Measurements from ENCODE around the gene MFAP2. TPM values are rescaled to one million over a fixed set of nuclear protein-coding genes. Genes with fewer than 3 reads are reported as not detected.

Gene MFAP2
- total and polyA plus RNA-seq, 3 donors from 2014 or later: 7.9 to 22.0 (median 18.7) TPM

DNA sequence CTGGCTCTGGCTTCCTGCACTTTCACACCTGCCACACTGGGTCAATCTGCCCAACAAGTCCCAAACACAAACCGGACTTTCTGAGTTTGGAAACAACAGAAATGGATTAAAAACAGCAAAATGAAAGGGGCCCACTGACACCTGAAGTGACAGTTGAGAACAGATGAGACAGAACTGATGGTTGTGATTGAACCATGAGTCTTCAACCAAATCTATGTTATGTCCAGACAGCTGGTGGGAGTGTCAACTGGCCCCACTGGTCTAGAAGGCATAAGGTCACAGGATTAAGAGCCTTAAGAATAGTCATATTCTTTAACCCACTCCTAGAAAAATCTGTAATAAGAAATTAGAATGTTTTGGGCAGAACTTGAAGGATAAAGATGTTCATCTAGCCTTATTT lies 44.3 kb upstream of the MFAP2 start:
- DNase-seq: no peak

DNA sequence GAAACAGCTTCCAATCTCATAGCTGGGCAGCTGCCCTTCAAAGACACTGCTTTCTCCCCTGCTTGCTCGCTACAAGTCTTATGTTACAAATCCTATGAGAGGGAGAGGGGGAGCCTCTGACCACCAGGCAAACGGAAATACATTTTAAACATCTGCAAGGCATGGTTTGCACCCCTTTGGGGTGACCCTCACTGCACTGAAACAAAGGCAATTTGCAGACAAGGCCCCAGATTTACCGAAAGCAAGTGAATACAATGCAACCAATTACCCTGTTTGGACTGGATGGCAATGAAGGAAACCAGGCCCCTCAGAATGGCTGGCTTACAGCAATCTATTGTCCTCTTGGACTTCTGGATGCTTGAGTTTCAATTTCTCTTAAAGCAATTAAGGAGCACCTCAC lies 43.2 kb upstream of the MFAP2 start:
- 72% methylated on average over 3 of the region's 3 CpGs for WGBS, 2 donors
- H3K36me3 ChIP-seq (ENCODE audit: low read depth, missing control alignments): no peaks in the 10 kb centered on the region

More for the DNA sequence above, 44.3 kb upstream of the MFAP2 start:
- WGBS, 2 donors: 83 to 92% methylated on average over 1 of the region's 1 CpG
- Histone ChIP-seq H3K4me1 (no peaks in the 10 kb centered on the region), H3K4me3 (no peak overlapping the region), H3K9me3 (no peaks in the 10 kb centered on the region), H3K27ac (no peak overlapping the region), H3K27me3 (no peaks in the 10 kb centered on the region), H3K36me3 (ENCODE audit: low read depth, missing control alignments) (no peaks in the 10 kb centered on the region)
- no peak for TF ChIP-seq POLR2A (IDR thresholded peaks at IDR 0.05)
- TF ChIP-seq, protein P1, sequence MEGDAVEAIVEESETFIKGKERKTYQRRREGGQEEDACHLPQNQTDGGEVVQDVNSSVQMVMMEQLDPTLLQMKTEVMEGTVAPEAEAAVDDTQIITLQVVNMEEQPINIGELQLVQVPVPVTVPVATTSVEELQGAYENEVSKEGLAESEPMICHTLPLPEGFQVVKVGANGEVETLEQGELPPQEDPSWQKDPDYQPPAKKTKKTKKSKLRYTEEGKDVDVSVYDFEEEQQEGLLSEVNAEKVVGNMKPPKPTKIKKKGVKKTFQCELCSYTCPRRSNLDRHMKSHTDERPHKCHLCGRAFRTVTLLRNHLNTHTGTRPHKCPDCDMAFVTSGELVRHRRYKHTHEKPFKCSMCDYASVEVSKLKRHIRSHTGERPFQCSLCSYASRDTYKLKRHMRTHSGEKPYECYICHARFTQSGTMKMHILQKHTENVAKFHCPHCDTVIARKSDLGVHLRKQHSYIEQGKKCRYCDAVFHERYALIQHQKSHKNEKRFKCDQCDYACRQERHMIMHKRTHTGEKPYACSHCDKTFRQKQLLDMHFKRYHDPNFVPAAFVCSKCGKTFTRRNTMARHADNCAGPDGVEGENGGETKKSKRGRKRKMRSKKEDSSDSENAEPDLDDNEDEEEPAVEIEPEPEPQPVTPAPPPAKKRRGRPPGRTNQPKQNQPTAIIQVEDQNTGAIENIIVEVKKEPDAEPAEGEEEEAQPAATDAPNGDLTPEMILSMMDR (IDR thresholded peaks at IDR 0.05): no peak
- intact Hi-C loops (cut with DNase I; ENCODE audit: low total_unique reads): loop anchor here (10.0 kb wide), 1 partner anchor 70 kb away; no protein-coding TSS in a partner anchor

DNA sequence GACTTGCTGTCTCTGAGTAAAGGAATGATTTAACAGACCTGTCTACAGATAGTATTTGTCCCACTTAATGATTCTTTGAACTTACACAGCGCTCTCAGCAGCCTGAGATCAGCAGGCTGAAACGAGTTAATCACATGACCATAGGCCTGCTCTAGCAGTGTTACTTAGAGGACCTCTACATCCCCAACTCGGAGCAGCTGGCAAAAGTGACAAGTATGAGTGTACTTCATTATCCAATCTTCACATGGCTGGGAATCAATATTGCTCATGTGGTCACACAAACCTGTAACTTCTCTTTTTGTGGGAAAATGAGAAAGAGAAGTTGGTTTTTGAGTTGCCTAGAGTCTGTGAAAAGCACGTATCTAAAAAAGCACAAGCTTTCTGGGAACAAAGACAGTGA lies 42.7 kb upstream of the MFAP2 start:
- WGBS, 2 donors: 60 to 75% methylated on average over 4 of the region's 4 CpGs
- intact Hi-C loops (cut with DNase I; ENCODE audit: low total_unique reads): loop anchor here (10.0 kb wide), 1 partner anchor 68 kb away; no protein-coding TSS in a partner anchor

More for the DNA sequence above, 43.2 kb upstream of the MFAP2 start:
- Histone ChIP-seq H3K4me3 (no peak overlapping the region), H3K27me3 (no peaks in the 10 kb centered on the region), H3K27ac (no peak overlapping the region), H3K9me3 (no peaks in the 10 kb centered on the region), H3K4me1 (no peaks in the 10 kb centered on the region)
- no peak for TF ChIP-seq POLR2A (IDR thresholded peaks at IDR 0.05)
- TF ChIP-seq, protein P1 (IDR thresholded peaks at IDR 0.05): no peak
- no peak for DNase-seq
- intact Hi-C loops (cut with DNase I; ENCODE audit: low total_unique reads): loop anchor here (10.0 kb wide), 1 partner anchor 69 kb away; no protein-coding TSS in a partner anchor

DNA sequence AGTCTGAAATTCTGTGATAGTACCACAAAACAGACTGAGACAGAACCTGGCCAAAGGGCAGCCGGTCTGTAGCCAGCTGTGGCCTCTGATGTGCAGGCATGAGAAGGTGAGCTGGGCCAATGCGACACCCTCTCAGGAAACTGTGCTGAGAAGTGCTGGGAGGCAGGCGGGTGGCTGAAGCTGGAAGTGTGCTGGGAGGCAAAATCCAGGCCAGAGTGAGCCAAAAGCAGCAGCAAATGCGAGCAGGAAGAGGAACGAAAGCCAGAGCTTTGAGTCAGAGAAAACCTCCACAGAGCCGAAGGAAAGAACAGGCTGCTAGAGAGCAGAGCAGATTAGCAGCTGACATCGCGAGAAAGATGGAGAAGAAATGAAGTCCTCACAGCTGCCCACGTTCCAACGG lies 41.5 kb upstream of the MFAP2 start:
- TF ChIP-seq, protein P1 (IDR thresholded peaks at IDR 0.05): no peak
- no peak for TF ChIP-seq POLR2A (IDR thresholded peaks at IDR 0.05)
- WGBS, 2 donors: 86 to 88% methylated on average over 10 of the region's 10 CpGs
- H3K27me3 ChIP-seq: no peaks in the 10 kb centered on the region
- H3K4me3 ChIP-seq: no peak overlapping the region
- DNase-seq: no peak
- H3K9me3 ChIP-seq: no peaks in the 10 kb centered on the region
- H3K36me3 ChIP-seq (ENCODE audit: low read depth, missing control alignments): no peaks in the 10 kb centered on the region
- H3K4me1 ChIP-seq: no peaks in the 10 kb centered on the region
- intact Hi-C loops (cut with DNase I; ENCODE audit: low total_unique reads): loop anchor here (10.0 kb wide), 1 partner anchor 67 kb away; no protein-coding TSS in a partner anchor
- no peak overlapping the region for H3K27ac ChIP-seq

More for the DNA sequence above, 42.7 kb upstream of the MFAP2 start:
- Histone ChIP-seq H3K4me1 (no peaks in the 10 kb centered on the region), H3K4me3 (no peak overlapping the region), H3K27ac (no peak overlapping the region), H3K36me3 (ENCODE audit: low read depth, missing control alignments) (no peaks in the 10 kb centered on the region), H3K27me3 (no peaks in the 10 kb centered on the region), H3K9me3 (no peaks in the 10 kb centered on the region)
- no peak for DNase-seq
- TF ChIP-seq, protein P1 (IDR thresholded peaks at IDR 0.05): no peak
- no peak for TF ChIP-seq POLR2A (IDR thresholded peaks at IDR 0.05)

DNA sequence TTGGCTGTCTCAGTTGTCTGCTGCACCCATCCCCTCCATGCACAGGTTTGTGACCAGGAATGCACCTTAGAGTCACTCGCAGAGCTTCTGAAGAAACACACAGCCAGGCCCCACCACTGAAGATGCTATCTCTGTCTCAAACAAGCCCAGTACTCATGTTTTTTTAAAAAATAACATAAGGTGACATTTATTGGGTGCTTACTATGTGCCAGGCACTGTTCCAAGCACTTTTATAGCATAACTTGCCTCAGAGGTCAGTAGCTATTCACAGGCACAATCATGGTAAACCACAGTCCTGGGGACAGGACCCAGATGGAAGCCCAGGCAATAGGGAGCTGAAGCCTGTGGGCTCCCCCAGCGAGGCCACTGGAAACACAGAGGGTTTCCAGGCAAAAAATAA lies 40.1 kb upstream of the MFAP2 start:
- no peak for DNase-seq
- Histone ChIP-seq H3K27me3 (no peaks in the 10 kb centered on the region), H3K4me1 (no peaks in the 10 kb centered on the region), H3K27ac (no peak overlapping the region), H3K36me3 (ENCODE audit: low read depth, missing control alignments) (no peaks in the 10 kb centered on the region), H3K4me3 (no peak overlapping the region), H3K9me3 (no peaks in the 10 kb centered on the region)
- WGBS, 2 donors: 96 to 100% methylated on average over 2 of the region's 2 CpGs
- intact Hi-C loops (cut with DNase I; ENCODE audit: low total_unique reads): loop anchor here (10.0 kb wide), 1 partner anchor 66 kb away; no protein-coding TSS in a partner anchor
- no peak for TF ChIP-seq POLR2A (IDR thresholded peaks at IDR 0.05)
- TF ChIP-seq, protein P1 (IDR thresholded peaks at IDR 0.05): no peak
